Natural killer cell (primary cell): Measurements from ENCODE around the gene PRKAA1. TPM values are rescaled to one million over a fixed set of nuclear protein-coding genes. Genes with fewer than 3 reads are reported as not detected.

ENCODE experiments used
- ATAC-seq, 3 donors: fragments of 150-1000 bp in 2 of 3; fragments of 200-7000 bp in 1 of 3; cut with Tn5 transposase; 1 replicate in 1 of 3; 2 replicates in 2 of 3; pipeline ENCODE4 v1.10.0; 2021; ENCODE audit warnings: mild to moderate bottlenecking in 2 of 3, moderate library complexity in 2 of 3
- DNase-seq, 2 donors: peaks; one replicate each; pipeline versions ENCODE4 v3.0.0 to v3.0.0-alpha.2; 2013 to 2021; ENCODE audit warnings: mixed read lengths in 1 of 2
- H3K27ac ChIP-seq: one replicate; pipeline ENCODE4 v1.5.1; 2013; ENCODE audit warnings: mild to moderate bottlenecking, low read length
- H3K27me3 ChIP-seq: one replicate; pipeline ENCODE4 v1.6.1; 2013; ENCODE audit warnings: low read length; ENCODE audit not compliant: control insufficient read depth, insufficient read depth
- H3K36me3 ChIP-seq: one replicate; pipeline ENCODE4 v1.6.1; 2013; ENCODE audit warnings: low read length; ENCODE audit not compliant: control insufficient read depth, insufficient read depth
- H3K4me1 ChIP-seq: one replicate; pipeline ENCODE4 v1.6.1; 2013; ENCODE audit warnings: low read length; ENCODE audit not compliant: control insufficient read depth, insufficient read depth
- H3K4me3 ChIP-seq: one replicate; pipeline ENCODE4 v1.5.1; 2013; ENCODE audit warnings: low read length
- H3K9me3 ChIP-seq: one replicate; pipeline ENCODE4 v1.6.1; 2013; ENCODE audit warnings: low read length; ENCODE audit not compliant: control insufficient read depth, insufficient read depth
- H3K27ac Mint-ChIP-seq, 2 donors: one replicate each; pipeline ENCODE4 v1.8.0; 2022; ENCODE audit warnings: mild to moderate bottlenecking in 2 of 2, mixed read lengths in 2 of 2, moderate library complexity in 1 of 2
- H3K27me3 Mint-ChIP-seq, 2 donors: one replicate each; pipeline ENCODE4 v1.8.0; 2022; ENCODE audit warnings: low read depth in 2 of 2, mixed read lengths in 2 of 2
- H3K36me3 Mint-ChIP-seq: one replicate; pipeline ENCODE4 v1.8.0; 2022; ENCODE audit warnings: mixed read lengths
- H3K4me1 Mint-ChIP-seq, 2 donors: one replicate each; pipeline ENCODE4 v1.8.0; 2022; ENCODE audit warnings: mixed read lengths in 2 of 2
- H3K4me3 Mint-ChIP-seq: one replicate; pipeline ENCODE4 v1.8.0; 2022; ENCODE audit warnings: mild to moderate bottlenecking, moderate library complexity, mixed read lengths
- H3K9me3 Mint-ChIP-seq, 2 donors: one replicate each; pipeline ENCODE4 v1.8.0; 2022; ENCODE audit warnings: mixed read lengths in 2 of 2
- CTCF ChIP-seq: fragments of 200-600 bp; IDR thresholded peaks from one replicate; pipeline ENCODE4 v1.8.0; 2022; ENCODE audit warnings: antibody characterized with exemption
- WGBS: methylation state at CpG from one replicate; pipeline ENCODE4 v1.1.7; 2013; ENCODE audit warnings: missing lambda C conversion rate; ENCODE audit not compliant: insufficient coverage; 5-methylcytosine and 5-hydroxymethylcytosine counted together
- intact Hi-C: fragments of 100-400 bp; cut with micrococcal nuclease; formaldehyde crosslinking; loops from one replicate; pipeline ENCODE4 v1.14.2; 2022
- total RNA-seq, 4 donors: library from RNA; stranded (reverse); fragments of 120-200 nt in 1 of 4; gene quantifications; one replicate each; pipeline versions ENCODE4 v1.2.3 to v1.2.4, GENCODE V29; 2013 to 2022

Gene PRKAA1
- total RNA-seq, 3 donors from 2014 or later (not counting 1 experiment from before 2014, with no cell fraction given) = 120 to 165 (median 122) TPM

DNA sequence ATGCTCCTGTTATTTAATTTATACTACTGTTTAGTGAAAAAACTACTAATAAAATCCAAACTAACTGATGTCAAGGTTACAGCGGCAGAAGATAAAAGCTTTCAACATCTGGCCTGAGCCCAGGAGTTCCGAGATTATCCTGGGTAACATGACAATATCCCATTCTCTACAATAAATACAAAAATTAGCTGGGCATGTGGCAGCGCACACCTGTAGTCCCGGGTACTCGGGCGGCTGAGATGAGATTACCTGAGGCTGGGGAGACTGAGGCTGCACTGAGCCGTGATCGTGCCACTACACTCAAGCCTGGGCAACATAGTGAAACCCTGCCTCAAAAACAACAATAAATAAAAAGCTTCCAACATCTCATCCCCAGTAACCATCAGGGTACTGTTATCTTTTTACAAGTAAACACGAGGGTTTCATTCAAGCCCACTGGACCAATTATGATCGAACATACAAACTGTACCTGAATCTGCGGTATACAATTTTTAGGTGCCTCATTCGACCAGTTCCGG is 35.6 kb upstream of the PRKAA1 start:
- WGBS = 57% methylated on average over 13 of the region's 13 CpGs

DNA sequence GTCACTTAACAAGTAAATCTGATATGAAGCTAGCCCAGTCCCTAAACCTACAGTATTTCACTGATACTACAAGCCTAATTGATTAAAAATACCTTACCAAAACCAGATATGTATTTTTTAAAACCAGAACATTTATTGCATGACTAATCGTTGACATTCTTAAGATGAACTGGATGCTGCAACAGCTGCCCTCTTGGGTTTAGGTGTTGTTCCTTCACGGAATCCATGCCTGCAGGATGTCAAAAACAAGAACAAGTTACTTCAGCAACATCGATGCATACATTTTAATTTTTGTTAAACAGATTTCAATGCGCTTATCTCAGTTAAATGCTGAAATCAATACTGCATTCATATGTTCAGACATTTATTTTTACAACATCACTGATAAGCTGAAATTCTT is 34.2 kb upstream of the PRKAA1 start:
- no peaks in the 10 kb centered on the region for H3K27me3 Mint-ChIP-seq

More for the DNA sequence above, 35.6 kb upstream of the PRKAA1 start:
- H3K4me3 ChIP-seq = peak overlapping the region; percentile 86
- DNase-seq (no peak), ATAC-seq (no peak)
- peaks cover 17% of the 10 kb centered on the region for H3K4me1 ChIP-seq
- Mint-ChIP-seq H3K27me3 (no peaks in the 10 kb centered on the region), H3K36me3 (peaks cover 31% of the 10 kb centered on the region), H3K4me1 (peaks cover 57 to 63% of the 10 kb centered on the region in 2 donors), H3K4me3 (peak overlapping the region; percentile 97), H3K9me3 (no peaks in the 10 kb centered on the region), H3K27ac (peak overlapping the region; percentile 96 to 99)
- intact Hi-C loops = loop anchor here (1.0 to 10.0 kb wide), 2 partner anchors 35 to 149 kb away; partner anchors contain the start of gene PRKAA1
- no peaks in the 10 kb centered on the region for H3K27me3 ChIP-seq
- H3K9me3 ChIP-seq = peaks cover 5% of the 10 kb centered on the region
- peak overlapping the region; percentile 96 for H3K27ac ChIP-seq
- TF ChIP-seq CTCF = no peak
- peaks cover 54% of the 10 kb centered on the region for H3K36me3 ChIP-seq

DNA sequence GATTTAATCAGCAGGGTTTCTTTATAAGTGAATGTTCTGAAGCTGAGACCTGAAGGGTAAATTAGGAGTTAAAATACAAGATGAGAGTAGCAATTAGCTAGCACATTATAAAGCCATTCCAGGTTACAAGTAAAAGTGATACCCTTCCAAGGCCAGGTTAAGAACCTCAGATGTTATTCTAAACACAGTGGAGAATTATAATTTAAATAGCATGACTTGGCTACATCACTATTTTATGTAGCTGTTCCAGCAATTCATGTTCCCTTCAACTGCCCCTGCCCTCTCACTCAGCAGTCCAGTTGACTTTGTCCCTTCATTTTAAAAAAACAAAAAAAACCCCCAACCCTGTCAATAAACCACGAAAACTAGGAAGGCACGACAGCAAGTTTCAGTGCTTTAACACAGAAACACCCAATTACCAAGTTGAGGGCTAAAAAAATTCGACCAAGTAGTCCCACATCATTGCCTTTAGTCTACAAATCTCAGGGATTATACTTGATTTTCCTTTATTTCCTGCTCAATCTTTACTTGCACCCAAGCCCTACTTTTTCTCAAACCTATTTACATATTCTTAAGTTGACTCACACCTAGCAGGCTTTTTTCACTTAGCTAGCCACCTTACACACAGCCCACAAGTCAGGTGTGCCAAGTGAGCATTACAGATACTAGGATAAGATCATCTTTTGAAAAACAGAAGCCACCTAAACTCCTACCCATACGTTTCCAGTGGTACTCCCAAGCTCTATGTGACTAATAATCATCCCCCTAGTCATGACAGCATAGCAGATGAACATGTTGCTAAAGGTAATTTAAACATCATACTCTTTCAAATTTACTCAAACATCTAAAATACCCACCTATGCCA is 33.4 kb upstream of the PRKAA1 start:
- ATAC-seq (no peak), DNase-seq (no peak)
- TF ChIP-seq CTCF = no peak

More for the DNA sequence above, 34.2 kb upstream of the PRKAA1 start:
- Histone ChIP-seq H3K4me1 (peaks cover 17% of the 10 kb centered on the region), H3K27me3 (no peaks in the 10 kb centered on the region), H3K4me3 (no peak overlapping the region), H3K9me3 (peaks cover 5% of the 10 kb centered on the region), H3K36me3 (peaks cover 68% of the 10 kb centered on the region), H3K27ac (no peak overlapping the region)
- Mint-ChIP-seq H3K4me1 (peaks cover 64 to 76% of the 10 kb centered on the region in 2 donors), H3K36me3 (peaks cover 43% of the 10 kb centered on the region), H3K9me3 (no peaks in the 10 kb centered on the region), H3K4me3 (peak overlapping the region; percentile 66), H3K27ac (peak overlapping the region; percentile 96 to 99)
- 82% methylated on average over 4 of the region's 4 CpGs for WGBS
- no peak for DNase-seq
- no peak for TF ChIP-seq CTCF
- no peak for ATAC-seq
- intact Hi-C loops = loop anchor here (10.0 kb wide), 1 partner anchor 148 kb away; no protein-coding TSS in a partner anchor

More for the DNA sequence above, 33.4 kb upstream of the PRKAA1 start:
- H3K4me1 ChIP-seq = peaks cover 17% of the 10 kb centered on the region
- WGBS = 59% methylated on average over 4 of the region's 4 CpGs
- peak overlapping the region; percentile 96 to 99 for H3K27ac Mint-ChIP-seq
- H3K27me3 ChIP-seq = no peaks in the 10 kb centered on the region
- intact Hi-C loops = loop anchor here (10.0 kb wide), 1 partner anchor 147 kb away; no protein-coding TSS in a partner anchor
- no peak overlapping the region for H3K4me3 Mint-ChIP-seq
- peaks cover 76% of the 10 kb centered on the region for H3K36me3 ChIP-seq
- peaks cover 62 to 72% of the 10 kb centered on the region in 2 donors for H3K4me1 Mint-ChIP-seq
- peaks cover 43% of the 10 kb centered on the region for H3K36me3 Mint-ChIP-seq
- H3K4me3 ChIP-seq = no peak overlapping the region
- no peaks in the 10 kb centered on the region for H3K27me3 Mint-ChIP-seq
- H3K9me3 ChIP-seq = peaks cover 5% of the 10 kb centered on the region
- H3K9me3 Mint-ChIP-seq = no peaks in the 10 kb centered on the region
- no peak overlapping the region for H3K27ac ChIP-seq
